HG03196 (cell line): Measurements from ENCODE around the gene KCTD2.
"Not testable (repeated sequence)": the region's sequence is repeated elsewhere in the genome, so short reads cannot be mapped to it uniquely, and the experiment has no call there.

Experiments
- ATAC-seq: cut with Tn5 transposase; IDR thresholded peaks from one replicate; pipeline ENCODE4 v1.9.1; 2021; ENCODE audit not compliant: unreplicated experiment

The KCTD2 gene

GRCh38 chr17:75046407-75047289, at the start of gene KCTD2, which contains the start of gene ATP5PD:
KCTD2 (plus strand) TSS chr17:75047225; CDS start chr17:75047251, 26 bp downstream.
ATP5PD (minus strand) TSS chr17:75046969; CDS start chr17:75042650, 4,319 bp downstream.
- peak; percentile 93 for ATAC-seq

- ATAC-seq = no peak
Measured at GRCh38 chr17:74998783-74999182, 48.2 kb upstream of the KCTD2 start.

GRCh38 chr17:74999523-74999922, 47.5 kb upstream of the KCTD2 start:
- ATAC-seq = no peak

GRCh38 chr17:75001915-75002843, 44.8 kb upstream of the KCTD2 start:
- no peak for ATAC-seq

GRCh38 chr17:75003070-75003956, 43.7 kb upstream of the KCTD2 start:
- no peak for ATAC-seq

- no peak for ATAC-seq
Measured at GRCh38 chr17:75003957-75004355, 43.1 kb upstream of the KCTD2 start.

- ATAC-seq = no peak
Measured at GRCh38 chr17:75004371-75004770, 42.7 kb upstream of the KCTD2 start.

- no peak for ATAC-seq
Measured at GRCh38 chr17:75005291-75005690, 41.7 kb upstream of the KCTD2 start.

- ATAC-seq = not testable (repeated sequence)
Measured at GRCh38 chr17:75006084-75006483, 40.9 kb upstream of the KCTD2 start.

- no peak for ATAC-seq
Measured at GRCh38 chr17:75006653-75007052, 40.4 kb upstream of the KCTD2 start.

- ATAC-seq = no peak
Measured at GRCh38 chr17:75008373-75008772, 38.7 kb upstream of the KCTD2 start.

GRCh38 chr17:75009139-75009724, 37.8 kb upstream of the KCTD2 start:
- no peak for ATAC-seq

GRCh38 chr17:75010683-75011400, 36.2 kb upstream of the KCTD2 start:
- no peak for ATAC-seq

- ATAC-seq = peak; percentile 2
Measured at GRCh38 chr17:75011401-75012095, 35.5 kb upstream of the KCTD2 start.

- no peak for ATAC-seq
Measured at GRCh38 chr17:75012096-75012345, 35.0 kb upstream of the KCTD2 start.

- peak; percentile 86 for ATAC-seq
Measured at GRCh38 chr17:75012346-75013091, 34.5 kb upstream of the KCTD2 start, which contains the start of gene MRPL58. MRPL58 (plus strand) TSS chr17:75012670; CDS start chr17:75012687, 17 bp downstream.

GRCh38 chr17:75013092-75013559, 33.9 kb upstream of the KCTD2 start:
- no peak for ATAC-seq

GRCh38 chr17:75019146-75019545, 27.9 kb upstream of the KCTD2 start:
- no peak for ATAC-seq
